ENCODE results near the gene BBIP1.

DNA sequence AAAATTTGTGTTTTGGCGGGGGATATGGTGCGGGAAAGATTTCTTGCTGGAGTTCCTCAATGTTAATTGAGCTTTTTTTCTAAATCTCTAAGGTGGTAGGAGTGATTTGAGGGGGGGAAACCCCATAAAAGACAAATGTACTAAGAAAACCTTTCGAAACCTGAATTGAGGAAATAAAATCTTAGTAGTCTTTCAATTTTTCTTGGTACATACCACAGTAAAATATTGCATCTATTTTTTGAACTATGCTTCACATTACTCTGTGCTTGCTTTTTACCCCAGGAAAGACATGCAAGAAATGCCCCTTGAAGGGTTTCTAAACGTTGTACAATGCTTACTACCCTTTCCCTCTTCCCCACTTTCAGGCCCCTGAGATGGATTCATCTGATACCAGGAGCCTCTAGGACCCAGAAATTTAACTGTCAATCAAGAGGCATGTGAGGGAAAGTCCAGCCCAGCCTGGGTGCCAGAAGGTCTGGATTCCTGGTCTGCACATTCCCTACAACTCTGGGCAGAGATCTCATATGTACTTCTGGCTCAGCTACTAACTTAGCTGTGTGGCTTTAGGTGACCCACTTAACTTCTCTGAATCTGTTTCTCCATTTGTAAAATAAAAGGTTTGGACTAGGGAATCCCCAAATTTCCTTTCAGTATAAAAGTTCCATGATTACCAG lies 53.0 kb downstream of the BBIP1 start:
- TF ChIP-seq, protein P1, sequence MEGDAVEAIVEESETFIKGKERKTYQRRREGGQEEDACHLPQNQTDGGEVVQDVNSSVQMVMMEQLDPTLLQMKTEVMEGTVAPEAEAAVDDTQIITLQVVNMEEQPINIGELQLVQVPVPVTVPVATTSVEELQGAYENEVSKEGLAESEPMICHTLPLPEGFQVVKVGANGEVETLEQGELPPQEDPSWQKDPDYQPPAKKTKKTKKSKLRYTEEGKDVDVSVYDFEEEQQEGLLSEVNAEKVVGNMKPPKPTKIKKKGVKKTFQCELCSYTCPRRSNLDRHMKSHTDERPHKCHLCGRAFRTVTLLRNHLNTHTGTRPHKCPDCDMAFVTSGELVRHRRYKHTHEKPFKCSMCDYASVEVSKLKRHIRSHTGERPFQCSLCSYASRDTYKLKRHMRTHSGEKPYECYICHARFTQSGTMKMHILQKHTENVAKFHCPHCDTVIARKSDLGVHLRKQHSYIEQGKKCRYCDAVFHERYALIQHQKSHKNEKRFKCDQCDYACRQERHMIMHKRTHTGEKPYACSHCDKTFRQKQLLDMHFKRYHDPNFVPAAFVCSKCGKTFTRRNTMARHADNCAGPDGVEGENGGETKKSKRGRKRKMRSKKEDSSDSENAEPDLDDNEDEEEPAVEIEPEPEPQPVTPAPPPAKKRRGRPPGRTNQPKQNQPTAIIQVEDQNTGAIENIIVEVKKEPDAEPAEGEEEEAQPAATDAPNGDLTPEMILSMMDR (IDR thresholded peaks at IDR 0.05): no peak
- no peak for TF ChIP-seq POLR2A (IDR thresholded peaks at IDR 0.05)
